Ramos (cell line): ENCODE data around the gene SYT3.
"Not testable (repeated sequence)": the region's sequence is repeated elsewhere in the genome, so short reads cannot be mapped to it uniquely, and the experiment has no call there.

Experiments used
- in situ Hi-C: fragments of 300-500 bp; cut with MboI; formaldehyde crosslinking; loops from one replicate; pipeline ENCODE4 v1.14.3; 2022; ENCODE audit warnings: low sequenced_read_pairs; ENCODE audit not compliant: unreplicated experiment

The SYT3 gene

DNA sequence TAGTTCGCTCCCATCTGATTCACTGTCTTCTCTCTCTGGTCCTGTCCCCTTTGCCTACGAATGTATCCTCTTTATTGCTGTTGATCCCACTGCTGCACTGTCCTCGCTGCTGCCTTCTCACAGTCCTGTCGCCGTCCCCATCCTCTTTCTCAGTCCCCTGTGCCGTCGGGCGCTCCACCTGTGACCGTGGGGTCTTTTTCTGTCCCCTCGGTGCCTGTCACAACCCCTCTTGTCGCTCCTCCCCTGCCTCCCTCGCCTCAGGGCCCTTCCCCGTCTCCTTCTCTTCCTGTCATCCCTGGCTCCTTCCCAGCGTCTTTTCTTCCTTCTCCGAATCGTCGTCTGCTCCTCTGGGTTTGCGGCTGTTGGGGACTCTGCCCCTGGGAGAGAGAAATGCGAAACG, 32.3 kb downstream of the SYT3 start:
- in situ Hi-C loops = no loop called here

DNA sequence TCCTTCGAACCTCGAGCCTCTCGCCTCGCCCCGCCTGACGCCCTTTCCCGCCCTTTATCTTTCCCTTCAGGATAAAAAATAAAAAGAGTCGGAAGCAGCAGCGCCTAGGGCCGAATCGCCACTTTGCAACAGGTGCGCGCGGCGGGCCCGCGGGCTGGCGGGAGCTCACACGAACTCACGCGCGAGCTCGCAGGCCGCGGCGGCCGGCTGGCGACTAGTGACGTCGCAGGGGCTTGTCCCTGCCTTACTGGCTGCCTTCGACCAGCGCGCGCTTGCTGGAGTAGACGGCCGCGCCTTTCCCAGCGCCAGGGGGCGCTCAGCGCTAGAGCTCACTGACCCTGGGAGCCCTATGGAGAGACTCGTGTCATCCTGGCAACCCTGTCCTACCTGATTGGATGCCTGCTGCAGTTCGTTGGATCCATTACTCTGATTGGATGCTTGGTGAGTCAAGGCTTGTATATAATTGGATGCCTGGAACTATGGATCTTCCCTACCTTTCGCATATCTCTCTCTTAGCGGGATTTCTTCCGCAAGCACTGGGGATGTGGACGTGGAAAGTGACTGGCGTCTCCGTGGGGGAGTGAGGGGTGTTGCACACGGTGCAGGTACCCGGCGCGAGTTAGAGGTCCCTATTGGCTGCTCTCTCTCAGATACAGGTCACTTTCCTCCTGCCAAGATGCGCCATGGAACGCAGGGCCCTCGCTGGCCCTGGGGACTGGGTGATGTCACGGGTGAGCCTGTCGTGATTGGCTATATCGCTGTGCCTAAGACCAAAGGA, 33.4 kb downstream of the SYT3 start:
- in situ Hi-C loops = not testable (repeated sequence)

DNA sequence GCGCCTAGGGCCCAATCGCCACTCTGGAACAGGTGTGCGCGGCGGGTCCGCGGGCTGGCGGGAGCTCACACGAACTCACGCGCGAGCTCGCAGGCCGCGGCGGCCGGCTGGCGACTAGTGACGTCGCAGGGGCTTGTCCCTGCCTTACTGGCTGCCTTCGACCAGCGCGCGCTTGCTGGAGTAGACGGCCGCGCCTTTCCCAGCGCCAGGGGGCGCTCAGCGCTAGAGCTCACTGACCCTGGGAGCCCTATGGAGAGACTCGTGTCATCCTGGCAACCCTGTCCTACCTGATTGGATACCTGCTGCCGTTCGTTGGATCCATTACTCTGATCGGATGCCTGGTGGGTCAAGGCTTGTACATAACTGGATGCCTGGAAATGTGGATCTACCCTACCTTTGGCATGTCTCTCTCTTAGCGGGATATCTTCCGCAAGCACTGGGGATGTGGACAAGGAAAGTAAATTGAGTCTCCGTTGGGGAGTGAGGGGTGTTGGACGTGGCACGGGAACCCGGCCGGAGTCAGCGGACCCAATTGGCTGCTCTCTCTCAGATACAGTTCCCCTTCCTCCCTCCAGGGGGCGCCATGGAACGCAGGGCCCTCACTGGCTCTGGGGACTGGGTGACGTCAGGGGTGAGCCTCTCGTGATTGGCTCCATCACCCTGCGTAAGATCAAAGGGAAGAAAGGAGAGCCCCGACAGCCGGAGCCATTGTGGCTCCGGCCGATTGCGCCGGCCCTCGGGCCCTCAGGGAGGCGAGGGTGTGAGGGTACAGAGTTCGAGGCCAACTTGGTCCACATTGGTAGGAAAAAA, 35.2 kb downstream of the SYT3 start:
- in situ Hi-C loops = not testable (repeated sequence)

DNA sequence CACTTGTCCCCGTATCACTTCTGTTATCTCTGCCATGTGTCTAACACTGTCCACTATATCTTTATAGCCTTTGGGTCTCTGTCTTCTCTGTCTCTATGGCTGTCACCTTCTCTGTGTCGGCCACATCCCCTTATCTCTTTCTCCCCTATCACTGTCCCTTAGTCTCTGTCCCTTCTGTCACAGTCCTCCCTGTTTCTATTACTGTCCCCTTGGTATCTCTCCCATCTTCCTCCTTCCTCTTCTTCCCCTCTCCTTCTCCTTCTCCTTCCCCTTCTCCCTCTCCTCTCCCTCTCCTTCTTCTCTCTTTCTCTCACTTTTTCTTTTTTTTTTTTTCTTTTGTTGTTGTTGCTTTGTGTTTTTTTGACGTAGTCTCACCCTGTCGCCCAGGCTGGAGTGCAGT, 36.7 kb downstream of the SYT3 start:
- in situ Hi-C loops = no loop called here

DNA sequence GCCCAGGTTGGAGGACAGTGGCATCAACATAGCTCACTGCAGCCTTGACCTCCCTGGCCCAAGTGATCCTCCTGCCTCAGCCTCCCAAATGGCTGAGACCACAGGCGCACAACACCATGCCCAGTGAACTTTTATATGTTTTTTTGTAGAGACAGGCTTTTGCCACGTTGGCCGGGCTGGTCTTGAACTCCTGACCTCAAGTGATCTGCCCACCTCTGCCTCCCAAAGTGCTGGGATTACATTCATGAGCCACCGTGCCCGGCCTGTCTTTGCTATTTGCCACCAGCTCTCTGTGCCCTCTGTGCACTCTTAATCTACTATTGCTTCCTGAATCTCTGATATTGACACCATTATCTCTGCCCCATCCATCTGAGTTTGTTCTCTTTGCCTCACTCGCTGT, 37.2 kb downstream of the SYT3 start:
- in situ Hi-C loops = no loop called here

DNA sequence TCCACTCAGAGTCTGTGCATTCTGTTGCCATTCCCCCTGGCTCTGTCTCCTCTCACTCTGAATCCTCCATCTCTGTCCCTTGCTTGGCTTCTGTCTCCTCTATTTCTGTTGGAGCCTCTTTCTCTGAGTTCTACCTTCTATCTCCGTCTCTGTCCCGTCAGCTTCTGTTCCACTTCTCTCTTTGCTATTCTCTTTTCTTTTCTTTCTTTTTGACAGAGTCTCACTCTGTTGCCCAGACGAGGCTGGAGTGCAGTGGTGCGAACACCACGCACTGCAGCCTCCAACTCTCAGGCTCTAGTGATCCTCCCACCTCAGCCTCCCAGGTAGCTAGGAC, 37.6 kb downstream of the SYT3 start:
- in situ Hi-C loops = no loop called here

DNA sequence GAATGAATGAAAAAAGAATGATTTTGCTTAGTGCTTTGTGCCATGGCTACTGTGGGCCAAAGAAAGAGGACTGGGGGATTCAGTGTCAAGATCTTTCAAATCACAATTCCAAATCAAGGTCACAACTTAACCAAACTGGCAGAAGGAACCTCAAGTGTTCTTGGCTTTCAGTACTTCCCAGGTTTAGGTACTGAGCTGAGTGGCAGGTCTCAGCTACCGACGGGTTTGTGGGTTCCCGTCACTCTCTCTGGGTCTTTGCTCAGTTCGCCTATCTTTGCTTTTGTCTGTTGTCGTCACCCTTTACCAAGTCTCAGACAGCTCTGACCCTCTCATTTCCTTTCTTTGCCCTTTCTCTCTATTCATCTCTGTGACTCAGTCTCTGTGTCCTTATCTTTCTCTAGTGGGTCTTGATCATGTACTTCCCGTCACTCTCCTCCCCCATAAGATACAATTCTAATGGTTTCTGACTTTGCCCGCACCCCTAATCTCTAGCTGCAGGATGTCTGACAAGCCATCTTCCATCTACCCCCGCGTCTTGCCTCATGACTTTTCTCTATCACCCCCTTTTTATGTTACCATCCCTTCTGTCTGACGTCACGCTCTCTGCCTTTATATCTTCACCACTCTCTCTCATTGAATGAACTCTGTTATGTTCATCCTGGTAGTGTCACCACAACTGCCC, 38.1 kb downstream of the SYT3 start:
- in situ Hi-C loops = no loop called here

DNA sequence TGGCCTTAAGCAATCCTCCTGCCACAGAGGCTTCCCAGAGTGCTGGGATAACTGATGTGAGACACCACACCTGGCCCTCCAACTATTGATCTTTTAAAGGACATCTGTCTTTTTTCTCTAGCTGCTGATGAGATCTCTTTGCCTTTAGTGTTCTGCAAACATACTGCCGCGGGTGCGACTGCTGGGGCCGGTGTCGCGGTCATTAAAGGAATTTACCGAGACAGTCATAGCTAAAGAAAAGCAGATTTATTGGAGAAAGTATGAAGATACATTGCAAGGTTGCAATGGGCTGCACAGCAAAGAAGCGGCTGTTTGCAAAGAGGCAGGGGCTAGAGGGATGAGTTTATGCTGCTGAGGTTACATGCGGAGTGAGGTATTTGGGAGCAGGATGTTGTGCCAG, 40.3 kb downstream of the SYT3 start:
- in situ Hi-C loops = no loop called here

DNA sequence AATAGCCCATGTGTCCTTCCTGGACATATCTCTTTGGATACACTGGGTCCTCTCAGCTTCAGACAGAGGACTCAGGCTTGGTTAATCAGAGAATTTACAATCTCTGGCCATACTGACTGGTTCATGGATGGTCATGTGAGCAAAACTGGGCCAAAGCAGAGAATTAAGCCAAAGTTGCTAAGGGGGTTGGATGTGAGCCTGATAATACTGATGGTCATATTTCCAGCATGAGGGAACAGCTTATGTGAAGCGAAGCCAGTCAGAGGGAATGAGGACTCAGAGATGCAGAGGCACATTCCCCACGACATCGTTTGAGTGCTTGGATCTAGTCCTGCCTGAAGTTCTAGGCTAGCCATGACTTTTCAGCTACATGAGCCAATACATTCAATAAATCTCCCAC, 49.5 kb downstream of the SYT3 start:
- in situ Hi-C loops = no loop called here

DNA sequence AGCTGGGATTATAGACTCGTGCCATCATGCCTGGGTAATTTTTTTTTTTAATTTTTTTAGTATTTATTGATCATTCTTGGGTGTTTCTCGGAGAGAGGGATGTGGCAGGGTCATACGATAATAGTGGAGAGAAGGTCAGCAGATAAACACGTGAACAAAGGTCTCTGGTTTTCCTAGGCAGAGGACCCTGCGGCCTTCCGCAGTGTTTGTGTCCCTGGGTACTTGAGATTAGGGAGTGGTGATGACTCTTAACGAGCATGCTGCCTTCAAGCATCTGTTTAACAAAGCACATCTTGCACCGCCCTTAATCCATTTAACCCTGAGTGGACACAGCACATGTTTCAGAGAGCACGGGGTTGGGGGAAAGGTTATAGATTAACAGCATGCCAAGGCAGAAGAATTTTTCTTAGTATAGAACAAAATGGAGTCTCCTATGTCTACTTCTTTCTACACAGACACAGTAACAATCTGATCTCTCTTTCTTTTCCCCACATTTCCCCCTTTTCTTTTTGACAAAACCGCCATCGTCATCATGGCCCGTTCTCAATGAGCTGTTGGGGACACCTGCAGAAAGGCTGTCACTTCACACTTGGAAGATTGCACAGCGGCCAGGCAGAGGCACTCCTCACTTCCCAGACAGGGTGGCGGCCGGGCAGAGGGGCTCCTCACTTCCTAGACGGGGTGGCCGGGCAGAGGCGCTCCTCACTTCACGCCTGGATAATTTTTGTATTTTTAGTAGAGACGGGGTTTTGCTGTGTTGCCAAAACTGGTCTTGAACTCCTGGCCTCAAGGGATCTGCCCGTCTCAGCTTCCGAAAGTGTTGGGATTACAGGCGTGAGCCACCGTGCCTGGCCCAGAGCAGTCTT, 57.7 kb downstream of the SYT3 start:
- in situ Hi-C loops = not testable (repeated sequence)

DNA sequence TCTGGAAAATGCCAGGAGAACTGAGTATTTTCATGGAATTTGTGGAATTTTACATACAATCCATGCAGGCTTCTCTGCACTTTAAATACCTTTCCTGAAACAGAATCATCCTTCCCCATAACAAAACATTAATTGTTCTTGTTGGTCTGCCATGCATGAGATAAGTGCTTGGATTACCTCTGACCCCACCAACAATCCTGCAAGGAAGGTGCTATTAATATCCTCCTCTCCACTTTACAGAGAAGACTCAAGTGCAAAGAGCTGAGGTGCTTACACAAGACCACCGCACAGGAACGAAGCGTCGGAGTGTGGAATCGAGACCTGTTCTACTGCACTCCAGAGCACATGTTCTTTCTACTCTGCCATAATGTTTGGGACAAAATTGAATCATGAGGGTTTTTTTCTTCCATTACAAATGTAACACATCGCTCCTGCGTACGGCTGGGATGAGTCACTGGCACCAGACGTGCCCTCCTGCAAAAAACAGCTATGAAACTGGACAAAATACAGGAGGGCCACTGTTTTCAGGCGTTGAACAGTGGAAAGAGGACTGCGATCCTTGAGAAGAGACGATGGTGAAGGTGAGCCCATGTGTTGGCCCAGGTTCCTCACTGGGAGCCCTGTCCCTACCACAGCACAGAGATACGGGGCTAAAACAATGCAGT, 58.6 kb downstream of the SYT3 start:
- in situ Hi-C loops = no loop called here

DNA sequence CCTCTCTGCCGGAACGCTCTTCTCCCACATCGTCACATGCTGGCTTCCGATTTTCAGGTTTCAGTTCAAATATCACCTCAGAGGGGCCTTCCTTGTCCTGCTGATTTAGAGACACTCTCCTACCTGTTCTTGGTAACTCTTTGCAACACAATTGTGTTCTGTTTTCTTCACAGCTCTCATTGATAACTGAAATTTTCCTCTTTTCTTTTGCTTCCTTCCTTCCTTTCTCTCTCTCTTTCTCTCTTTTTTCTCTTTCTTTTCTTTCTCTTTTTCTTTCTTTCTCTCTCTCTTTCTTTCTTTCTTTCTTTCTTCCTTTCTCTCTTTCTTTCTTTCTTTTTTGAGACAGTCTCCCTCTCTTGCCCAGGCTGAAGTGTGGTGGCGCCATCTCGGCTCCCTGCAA, 59.4 kb downstream of the SYT3 start:
- in situ Hi-C loops = no loop called here

DNA sequence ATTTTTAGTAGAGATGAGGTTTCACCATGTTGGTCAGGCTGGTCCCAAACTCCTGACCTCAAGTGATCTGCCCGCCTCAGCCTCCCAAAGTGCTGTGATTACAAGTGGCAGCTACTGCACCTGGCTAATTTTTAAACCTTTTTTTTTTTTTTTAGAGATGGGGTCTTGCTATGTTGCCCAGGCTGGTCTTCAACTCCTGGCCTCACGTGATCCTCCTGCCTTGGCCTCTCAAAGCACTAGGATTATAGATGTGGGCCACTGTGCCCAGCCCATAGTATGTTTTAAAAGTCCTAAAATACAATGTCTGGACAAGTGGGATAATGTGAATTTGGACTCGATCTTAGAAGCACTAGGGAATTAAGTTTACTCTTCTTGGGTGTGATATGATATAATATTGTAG, 62.9 kb downstream of the SYT3 start:
- in situ Hi-C loops = not testable (repeated sequence)

DNA sequence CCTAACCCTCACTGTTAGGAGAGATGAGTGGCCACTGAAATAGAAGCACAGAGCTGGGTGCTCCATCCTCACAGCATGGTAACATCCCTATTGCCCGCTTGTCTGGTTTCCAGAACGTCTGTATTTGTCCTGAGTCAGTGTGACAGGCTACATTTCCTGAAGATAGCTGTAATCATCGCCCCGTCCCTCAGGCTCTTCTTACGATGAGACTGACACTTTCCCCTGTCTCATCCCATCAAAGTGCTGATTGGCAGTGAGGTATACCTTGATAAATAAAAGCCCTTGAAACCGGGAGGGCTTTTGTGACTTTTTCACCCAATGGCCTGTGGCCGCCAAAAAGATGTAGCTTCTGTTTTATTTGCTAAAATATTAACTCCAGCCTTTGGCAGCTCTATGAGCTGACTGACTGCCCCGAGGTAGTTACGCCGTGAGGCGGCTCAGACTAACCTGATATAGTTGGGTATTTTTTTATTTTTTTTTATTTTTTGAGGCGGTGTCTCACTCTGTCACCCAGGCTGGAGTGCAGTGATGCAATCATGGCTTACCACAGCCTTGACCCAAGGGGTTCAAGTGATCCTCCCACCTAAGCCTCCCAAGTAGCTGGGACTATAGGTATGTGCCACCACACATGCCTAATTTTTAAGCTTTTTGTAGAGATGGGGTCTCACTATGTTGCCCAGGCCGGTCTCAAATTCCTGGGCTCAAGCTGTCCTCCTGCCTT, 65.8 kb downstream of the SYT3 start:
- in situ Hi-C loops = no loop called here
